GM19099 (cell line): Measurements from ENCODE around the gene MAML3.

ENCODE experiments used
- POLR2A ChIP-seq: IDR thresholded peaks from 3 replicates; pipeline ENCODE4 v1.6.1; 2011; ENCODE audit warnings: low read depth; ENCODE audit not compliant: insufficient read length; ENCODE audit errors: extremely low read depth

Gene MAML3

DNA sequence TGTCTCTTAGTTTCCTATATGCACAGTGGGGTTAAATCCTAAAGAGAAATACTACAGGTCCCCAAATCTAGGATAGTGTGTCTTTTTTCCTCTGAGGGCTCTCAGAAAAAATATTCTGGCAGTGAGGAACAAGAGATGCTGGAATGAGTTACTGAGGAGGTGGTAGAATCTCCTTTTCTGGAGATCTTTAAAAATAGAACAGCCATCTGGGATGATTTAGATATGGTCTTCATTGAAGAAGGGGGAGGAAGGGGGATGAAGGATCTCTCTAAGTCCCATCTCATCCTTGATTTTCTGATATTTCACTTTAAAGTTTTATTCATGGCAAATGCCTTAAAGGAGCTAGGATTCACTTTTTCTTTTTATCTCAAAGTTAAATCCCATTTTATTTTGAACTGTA lies 235.0 kb downstream of the MAML3 start:
- TF ChIP-seq POLR2A, result no peak

DNA sequence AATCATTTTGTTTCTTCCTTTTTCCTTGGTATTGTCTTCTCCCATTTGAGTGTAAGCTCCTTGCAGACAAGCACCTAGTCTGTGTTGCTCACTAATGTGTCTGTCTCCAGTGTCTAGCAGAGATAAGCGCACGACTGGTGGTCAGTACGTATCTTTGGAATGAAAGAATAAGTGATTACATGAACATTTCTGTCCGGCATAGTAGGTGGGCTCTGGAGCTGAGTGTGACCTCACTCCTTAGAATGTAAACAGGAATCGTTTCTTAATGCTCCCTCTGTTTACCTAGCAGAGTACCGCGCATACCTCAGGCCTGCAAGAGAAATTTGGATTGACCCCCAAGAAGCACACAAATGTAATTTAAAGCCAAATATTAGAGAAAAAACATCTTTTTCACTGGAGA lies 235.4 kb downstream of the MAML3 start:
- no peak for TF ChIP-seq POLR2A

DNA sequence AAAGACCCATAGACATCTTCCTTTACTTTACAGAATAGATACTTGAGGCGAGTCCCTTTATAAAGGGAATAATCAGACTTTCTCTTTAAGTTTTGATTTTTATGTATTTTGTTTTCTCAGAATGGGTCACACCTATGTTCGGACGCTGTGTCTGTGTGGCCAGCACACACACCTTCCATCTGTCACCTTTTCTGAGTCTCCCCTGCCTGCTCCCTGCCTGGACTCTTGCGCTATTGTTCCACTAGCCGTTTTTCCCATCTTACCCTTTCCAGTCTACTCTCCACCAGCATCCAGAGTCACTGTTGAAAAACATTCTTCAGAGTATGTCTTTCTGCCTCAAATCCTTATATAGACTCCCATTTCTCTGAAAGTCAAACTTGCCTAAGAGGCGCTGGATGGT lies 236.1 kb downstream of the MAML3 start:
- no peak for TF ChIP-seq POLR2A

DNA sequence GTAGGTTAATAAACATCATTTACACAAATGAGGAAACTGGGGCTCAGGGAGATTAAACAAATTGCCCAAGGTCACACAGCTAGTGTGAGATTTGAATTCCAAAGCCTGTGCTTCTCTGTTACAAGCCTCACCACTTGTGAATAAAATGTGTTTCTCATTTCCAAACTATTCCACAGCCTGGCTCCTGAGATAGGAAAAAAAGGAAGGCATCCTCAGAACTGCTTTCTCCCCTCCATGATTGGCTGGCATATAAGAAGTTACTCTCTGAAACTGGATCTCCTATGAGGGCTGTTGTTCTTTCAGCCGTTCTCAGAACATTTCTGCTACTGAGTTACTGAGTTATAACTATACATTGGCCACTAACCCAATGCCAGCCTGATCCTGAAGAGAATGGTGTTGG lies 237.9 kb downstream of the MAML3 start:
- TF ChIP-seq POLR2A, result no peak

DNA sequence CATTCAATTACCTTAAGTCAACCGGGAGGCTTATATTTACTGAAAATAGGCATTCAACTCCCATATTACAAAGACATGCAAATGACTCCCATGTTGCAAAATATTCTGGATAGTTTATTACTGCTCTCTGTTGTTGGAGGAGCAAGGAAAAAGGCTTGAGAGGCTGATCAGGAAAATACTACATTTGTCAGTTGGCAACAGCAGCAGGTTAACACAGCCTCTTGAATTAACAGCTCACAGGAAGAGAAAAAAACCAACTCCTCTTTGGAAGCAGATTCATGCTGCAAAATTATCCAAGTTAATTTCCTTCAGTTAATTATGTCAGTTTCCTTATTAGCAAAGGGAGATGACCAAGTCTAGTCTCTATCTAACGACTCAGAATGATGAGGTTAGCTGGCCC lies 238.9 kb downstream of the MAML3 start:
- TF ChIP-seq POLR2A, result no peak

DNA sequence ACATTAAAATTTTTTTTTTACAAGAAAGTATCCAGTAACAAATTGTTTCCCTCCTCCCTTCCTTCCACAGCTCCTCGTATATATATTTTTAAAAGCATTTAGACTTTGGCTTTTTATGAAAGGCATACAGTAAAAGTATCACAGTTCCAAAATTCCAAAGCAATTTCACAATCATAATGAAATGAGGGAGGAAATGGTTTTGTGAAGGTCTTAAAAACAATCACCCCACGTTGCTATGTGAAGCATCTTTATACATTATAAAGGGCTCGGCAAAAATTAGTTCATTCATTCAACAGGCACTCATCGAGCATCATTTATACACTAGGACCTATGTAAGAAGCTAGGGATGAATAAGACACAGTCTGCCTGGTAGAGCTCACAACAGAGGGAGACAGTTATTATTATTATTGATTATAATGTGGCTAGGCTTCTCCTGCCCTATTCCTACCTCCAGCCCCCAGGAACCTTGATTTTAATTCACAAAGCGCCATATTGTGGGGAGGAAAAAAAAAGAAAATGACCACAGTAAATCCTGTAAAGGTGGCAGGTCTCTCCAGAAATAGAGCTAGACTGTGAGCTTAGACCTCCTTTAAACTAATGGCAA lies 239.9 kb downstream of the MAML3 start:
- TF ChIP-seq POLR2A, result no peak

DNA sequence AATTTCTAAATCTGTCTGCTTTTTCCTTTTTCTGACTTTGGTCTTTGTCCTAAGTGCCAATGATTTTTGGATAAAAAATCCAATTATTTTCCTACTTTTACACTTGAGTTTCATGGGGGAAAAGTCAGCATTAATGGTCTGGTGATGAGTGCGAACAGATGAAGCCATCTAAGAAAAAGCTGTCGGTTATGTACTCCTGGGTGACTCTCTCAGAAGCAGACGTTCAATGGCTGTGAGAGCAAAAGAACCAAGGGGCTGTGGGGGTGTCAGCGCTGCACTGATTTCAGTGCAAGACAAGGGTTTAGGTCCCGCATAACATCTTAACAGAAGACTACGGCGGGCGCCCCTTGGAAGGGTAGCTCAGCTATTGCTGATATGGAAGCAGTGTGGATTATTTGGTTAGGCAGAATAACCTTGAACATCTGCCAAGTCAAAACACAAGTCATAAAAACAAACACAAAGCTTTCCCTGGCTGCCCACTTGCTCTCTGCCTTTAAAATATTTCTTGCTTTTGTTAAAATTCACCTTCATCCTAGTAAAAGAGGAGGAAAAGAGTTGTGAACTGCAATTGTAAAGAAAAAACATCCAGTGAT lies 240.5 kb downstream of the MAML3 start:
- TF ChIP-seq POLR2A, result no peak

DNA sequence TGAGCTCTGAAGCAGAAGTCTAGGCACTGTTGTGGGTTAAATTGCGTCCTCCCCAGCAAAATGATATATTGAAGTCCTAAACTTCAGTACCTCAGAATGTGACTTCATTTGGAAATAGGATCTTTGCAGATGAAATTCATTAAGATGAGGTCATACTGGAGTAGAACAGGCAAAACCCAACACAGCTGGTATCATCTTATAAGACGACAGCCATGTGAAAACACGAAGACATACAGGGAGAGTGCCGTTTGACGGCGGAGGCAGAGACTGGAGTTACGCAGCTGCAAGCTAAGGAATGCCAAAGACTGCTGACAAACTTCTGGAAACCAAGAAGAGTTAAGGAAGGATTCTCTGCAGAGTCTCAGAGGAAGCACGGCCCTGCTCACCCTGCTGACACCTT lies 241.5 kb downstream of the MAML3 start:
- no peak for TF ChIP-seq POLR2A

DNA sequence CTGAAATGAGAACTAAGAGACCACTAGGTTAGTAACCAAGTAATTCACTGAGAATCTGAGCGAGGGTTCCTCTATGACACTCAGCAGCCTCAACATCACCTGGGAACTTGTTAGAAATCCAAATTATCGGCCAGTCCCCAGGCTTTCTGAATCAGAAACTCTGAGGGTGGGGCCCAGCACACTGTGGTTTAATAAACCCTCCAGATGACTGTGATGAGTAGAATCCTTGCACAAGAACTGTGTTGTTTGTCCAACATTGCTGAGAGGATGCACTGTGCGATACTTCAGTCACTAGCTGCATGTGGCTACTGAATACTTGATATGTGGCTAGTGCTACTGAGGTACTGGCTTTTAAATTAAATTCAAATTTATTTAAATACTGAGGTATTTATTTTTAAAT lies 243.9 kb downstream of the MAML3 start:
- no peak for TF ChIP-seq POLR2A

DNA sequence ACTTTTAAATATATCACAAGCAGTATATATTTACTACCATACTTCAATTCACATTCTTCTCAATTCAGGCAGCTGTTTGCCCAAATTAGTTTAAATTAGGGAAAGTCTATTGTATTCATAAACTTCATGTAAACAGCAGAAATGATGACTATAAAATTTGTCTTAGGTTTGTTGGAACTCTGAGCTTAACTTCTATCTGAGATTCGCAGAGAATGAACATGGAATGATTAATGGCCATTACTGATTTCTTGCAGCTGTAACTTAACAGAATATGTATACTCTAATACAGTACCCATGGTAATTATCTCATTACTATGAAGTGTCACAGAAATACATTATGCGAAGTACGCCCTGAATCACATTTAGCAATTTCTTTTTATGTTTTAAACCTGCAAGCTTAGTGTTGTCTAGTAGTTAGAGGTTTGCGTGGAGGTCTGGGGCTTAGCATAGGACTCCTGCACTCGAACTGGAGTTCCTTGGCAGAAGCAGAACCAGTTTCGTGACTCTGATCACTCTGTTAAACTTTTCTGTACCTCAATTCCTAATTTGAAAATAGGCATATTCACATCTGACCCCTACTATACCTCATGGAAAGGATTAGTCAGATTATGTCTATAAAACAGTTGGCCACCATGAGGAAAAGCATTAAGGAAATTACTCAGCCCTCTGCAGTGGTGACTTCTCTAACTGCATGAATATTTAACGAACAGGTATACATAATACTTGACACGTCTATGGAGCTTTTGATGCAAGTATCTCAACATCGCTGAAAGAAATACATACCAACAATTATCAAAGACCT lies 245.1 kb downstream of the MAML3 start:
- no peak for TF ChIP-seq POLR2A

DNA sequence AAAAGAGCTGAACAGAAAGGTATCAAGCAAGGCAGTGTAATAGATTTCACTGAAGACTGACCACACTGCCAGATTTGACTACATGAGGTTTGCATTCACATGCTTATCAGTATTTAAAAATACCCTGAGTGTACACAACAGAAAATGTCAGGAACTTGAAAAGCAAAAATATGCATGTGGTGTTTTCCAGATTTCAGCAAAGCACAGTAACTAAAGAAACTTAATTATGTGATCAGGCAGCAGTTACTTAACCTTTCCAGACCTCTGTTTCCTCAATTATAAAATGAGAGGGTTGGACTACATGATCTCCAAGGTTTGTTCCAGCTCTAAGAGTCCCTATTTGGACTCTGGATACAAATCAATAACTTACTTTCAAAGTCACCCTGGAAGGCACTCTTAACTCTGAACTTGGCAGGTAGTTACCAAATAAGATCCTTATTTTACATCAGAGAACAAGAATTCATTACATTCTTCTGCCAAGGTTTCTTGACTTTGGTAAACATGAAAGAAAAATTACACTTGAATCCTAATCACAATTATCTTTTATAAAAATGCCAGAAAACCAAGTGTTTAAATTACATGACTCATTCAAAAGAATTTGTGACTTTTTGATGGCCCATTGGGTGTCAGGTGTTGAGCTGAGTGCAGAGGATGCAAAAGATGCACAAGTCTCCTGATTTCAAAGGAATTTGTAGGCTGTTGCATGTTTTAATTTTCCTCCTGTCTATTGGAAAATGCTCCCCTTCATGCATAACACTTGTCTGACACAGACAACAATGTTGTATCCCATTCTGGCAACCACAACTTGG lies 246.8 kb downstream of the MAML3 start:
- TF ChIP-seq POLR2A, result no peak

DNA sequence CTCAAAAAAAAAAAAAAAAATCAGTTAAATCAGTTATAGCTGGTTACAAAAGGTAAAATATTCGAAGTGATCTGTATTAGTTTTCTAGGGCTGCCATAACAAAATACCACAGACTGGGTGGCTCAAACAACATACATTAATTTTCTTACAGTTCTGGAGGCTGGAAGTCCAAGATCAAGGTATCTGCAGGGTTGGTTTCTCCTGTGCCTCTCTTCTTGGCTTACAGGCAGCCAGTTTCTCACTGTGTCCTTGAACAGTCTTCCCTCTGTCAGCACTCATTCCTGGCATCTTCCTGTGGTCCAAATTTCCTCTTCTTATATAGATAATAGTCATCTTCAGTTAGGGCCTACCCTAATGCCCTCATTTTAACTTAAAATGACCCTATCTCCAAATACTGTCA lies 248.5 kb downstream of the MAML3 start:
- no peak for TF ChIP-seq POLR2A

DNA sequence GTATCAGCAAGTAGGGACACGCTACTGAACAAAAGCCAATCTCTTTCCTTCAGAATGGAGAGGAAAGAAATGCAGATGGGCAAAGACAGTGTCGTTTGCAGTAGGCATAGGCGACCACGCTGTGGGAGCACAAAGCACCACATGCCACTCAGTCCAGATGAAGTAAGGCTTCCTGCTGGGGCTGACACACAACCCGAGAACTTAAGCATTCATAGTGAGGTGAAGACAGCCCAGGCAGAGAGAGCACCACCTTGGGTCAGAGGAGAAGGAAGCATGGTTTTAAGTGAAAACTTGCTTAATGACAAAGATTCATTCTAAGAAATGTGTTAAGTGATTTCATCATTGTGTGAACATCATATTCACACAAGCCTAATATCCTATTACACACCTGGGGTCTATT lies 249.6 kb downstream of the MAML3 start:
- TF ChIP-seq POLR2A, result no peak

DNA sequence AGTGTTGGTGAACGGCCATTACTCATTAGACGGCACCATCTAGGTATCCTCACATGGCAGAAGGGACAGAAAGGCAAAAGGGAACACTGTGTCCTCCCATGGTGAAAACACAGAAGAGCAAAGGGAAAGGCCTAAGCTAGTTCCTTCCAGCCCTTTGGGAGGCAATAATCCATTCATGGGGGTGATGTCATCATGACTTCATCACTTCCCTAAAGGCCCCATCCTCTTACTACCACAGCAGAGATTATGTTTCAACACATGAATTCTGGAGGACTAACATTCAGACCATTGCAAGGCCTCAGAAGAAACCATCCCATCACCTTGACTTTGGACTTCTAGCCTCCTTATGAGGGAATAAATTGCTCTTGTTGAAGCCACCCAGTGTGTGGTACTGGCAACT lies 250.1 kb downstream of the MAML3 start:
- TF ChIP-seq POLR2A, result no peak

DNA sequence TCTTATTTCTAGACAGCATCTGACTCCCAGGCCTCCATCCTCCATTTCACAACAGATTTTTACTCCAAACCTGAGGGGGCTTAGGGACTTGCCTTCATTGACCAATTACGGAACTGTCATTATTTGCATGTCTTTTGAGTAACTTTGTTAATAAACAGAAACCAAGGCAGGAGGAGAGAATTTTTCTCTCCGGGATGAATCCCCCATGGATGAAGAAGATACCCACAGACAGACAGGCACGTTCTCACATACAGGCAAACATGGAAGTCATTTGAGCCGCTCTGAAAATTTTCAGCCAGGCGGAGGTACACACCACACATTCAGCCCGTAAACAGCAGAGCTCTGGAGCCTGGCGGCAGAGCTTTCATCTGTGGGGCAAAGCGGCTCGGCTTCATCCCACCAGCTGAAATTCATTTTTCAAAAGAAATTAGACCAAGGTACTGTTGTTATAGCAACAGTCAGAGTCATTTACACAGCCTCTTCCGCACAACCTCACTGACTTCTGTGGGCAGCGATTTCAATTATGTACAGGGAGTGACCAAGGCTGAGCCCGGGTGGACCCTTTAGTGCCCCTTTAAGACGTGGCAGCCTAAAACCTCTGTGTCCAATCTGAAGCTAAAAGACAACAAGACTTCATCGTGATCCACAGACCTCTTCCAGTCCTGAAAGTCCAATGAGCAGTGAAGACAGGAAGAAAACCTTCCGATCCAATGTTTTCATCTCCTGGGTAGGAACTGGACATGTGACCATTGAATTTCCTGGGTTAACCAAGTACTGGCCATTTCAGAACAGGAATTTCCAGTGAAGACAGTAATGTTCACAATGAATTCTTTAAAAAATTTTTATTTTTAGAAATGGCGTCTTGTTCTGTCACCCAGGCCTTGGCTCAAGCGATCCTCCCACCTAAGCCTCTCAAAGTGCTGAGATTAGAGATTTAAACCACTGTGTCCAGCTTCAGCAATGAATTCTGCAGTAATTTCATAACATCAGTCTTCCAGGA lies 251.4 kb downstream of the MAML3 start:
- TF ChIP-seq POLR2A, result no peak
